Transverse colon (tissue), 4 donors: Measurements from ENCODE around the gene ARHGEF2. TPM values are rescaled to one million over a fixed set of nuclear protein-coding genes. Genes with fewer than 3 reads are reported as not detected.
A peak's percentile ranks its signal among the peaks of the same experiment; 100 is the strongest.

ENCODE experiments used
- DNase-seq: peaks from one replicate; pipeline ENCODE4 v3.0.0-alpha.2; 2019
- H3K27ac ChIP-seq, 4 donors: fragments of 200-600 bp; sonication (generic); 2 replicates each; pipeline ENCODE4 v1.5.1; 2016 to 2018; ENCODE audit warnings: inconsistent platforms in 4 of 4
- H3K27me3 ChIP-seq: fragments of 200-600 bp; sonication (generic); 2 replicates; pipeline ENCODE4 v1.5.1; 2017; ENCODE audit warnings: inconsistent platforms
- H3K36me3 ChIP-seq, 4 donors: fragments of 200-600 bp; sonication (generic); 2 replicates each; pipeline ENCODE4 v1.5.1; 2017 to 2019; ENCODE audit warnings: inconsistent platforms in 4 of 4
- H3K4me1 ChIP-seq, 4 donors: fragments of 200-600 bp; sonication (generic); 2 replicates each; pipeline ENCODE4 v1.5.1; 2017 to 2020; ENCODE audit warnings: inconsistent platforms in 4 of 4
- H3K4me3 ChIP-seq, 4 donors: fragments of 200-600 bp; sonication (generic); 1 replicate in 1 of 4; 2 replicates in 3 of 4; pipeline versions ENCODE4 v1.5.1 to v1.6.1; 2017 to 2019; ENCODE audit warnings: inconsistent platforms in 4 of 4
- H3K9me3 ChIP-seq, 2 donors: fragments of 200-600 bp; sonication (generic); 2 replicates each; pipeline ENCODE4 v1.5.1; 2017 to 2019; ENCODE audit warnings: inconsistent platforms in 2 of 2
- EP300 ChIP-seq: sonication (generic); formaldehyde crosslinking; IDR thresholded peaks from one replicate; pipeline ENCODE4 v1.6.1; 2017; ENCODE audit warnings: antibody characterized with exemption, low read depth
- POLR2A ChIP-seq: fragments of 450-650 bp; IDR thresholded peaks from one replicate; pipeline ENCODE4 v1.6.1; 2016; ENCODE audit warnings: antibody characterized with exemption, mild to moderate bottlenecking, moderate library complexity
- POLR2AphosphoS5 ChIP-seq, 3 donors: sonication (generic); formaldehyde crosslinking; IDR thresholded peaks; one replicate each; pipeline ENCODE4 v1.6.1; 2016; ENCODE audit warnings: antibody characterized with exemption in 3 of 3
- WGBS, 2 donors: methylation state at CpG; one replicate each; pipeline ENCODE4 v1.1.5; 2018; ENCODE audit warnings: low coverage in 1 of 2; 5-methylcytosine and 5-hydroxymethylcytosine counted together
- in situ Hi-C, 4 donors: fragments of 200-750 bp; cut with MboI; loops; one replicate each; pipeline versions ENCODE4 v1.15.0 to v1.15.1; 2017; ENCODE audit warnings: low sequenced_read_pairs in 3 of 4, low pct_ligation_motif_present in 1 of 4, low pct_unique_long_range_greater_than_20kb in 1 of 4
- intact Hi-C: fragments of 100-400 bp; cut with DNase I; formaldehyde crosslinking; loops from one replicate; pipeline ENCODE4 v1.15.1; 2023; ENCODE audit warnings: low total_unique reads
- total RNA-seq, 4 donors: library from RNA; depleted of rRNA; stranded (reverse); fragments of >200 nt; gene quantifications; one replicate each; pipeline ENCODE4 v1.1.0, GENCODE V29; 2016
- TF ChIP-seq, protein P1 (sequence below), 5 experiments: fragments of 200-600 bp in 3 of 5; fragments of 450-650 bp in 2 of 5; sonication (generic) in 3 of 5; IDR thresholded peaks; 1 replicate in 2 of 5; 2 replicates in 3 of 5; pipeline ENCODE4 v1.5.1; 2016 to 2017; ENCODE audit warnings: antibody characterized with exemption in 5 of 5, inconsistent platforms in 3 of 5, mild to moderate bottlenecking in 2 of 5, moderate library complexity in 1 of 5

ARHGEF2 gene
- total RNA-seq, 4 donors from 2014 or later, result 107 to 244 (median 169) TPM

DNA sequence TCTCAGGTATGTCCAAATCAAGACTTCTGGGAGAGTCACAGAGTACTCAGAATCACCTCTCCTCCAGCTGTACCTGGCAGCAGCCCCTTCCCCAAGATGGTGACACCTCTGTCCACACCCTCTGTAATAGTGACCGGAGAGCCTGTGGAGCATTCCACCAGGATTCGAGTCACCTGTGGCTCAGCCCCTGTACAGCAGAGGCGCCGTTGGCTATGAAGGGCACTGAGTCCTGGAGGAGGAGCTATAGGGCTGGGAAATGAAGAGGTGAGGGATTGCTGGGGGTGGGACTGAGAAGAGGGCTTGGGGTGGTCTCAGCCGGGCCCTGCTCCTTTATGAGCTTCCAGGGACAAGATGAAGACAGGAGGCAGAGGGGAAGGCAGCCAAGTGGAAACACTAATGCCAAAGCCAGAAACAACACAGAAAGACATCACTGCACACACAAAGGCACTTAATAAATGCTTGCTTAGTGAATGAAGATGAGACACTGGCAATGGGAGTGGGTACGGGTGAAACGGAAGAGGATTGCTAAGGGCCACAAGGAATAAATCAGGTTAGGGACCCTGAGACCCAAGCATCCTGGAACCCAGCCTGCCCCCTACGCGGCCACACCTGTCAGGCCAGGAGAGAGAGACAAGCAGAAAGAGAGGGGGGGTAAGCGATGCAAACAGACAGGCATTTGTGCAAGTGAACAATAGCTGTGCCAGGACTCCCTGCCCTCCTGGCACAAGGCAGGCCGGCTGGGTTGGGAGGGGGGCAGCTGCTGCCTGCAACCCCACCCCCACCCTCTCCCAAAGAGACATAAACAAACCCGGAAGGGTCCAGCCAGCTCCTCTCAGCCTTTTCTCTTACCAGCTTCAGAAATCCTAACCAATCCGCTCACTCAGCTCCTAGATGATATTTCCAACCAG, 3.9 kb downstream of the ARHGEF2 start:
- Histone ChIP-seq H3K27ac (peak overlapping the region; percentile 92 to 96 (median 94)), H3K4me1 (peaks cover 34 to 86% (median 69%) of the 10 kb centered on the region in 4 donors), H3K9me3 (no peaks in the 10 kb centered on the region), H3K4me3 (peak overlapping the region in 1 of 4 donors; percentile 70), H3K27me3 (no peaks in the 10 kb centered on the region), H3K36me3 (no peaks in the 10 kb centered on the region)
- TF ChIP-seq EP300 (no peak), POLR2AphosphoS5 (IDR thresholded peaks at IDR 0.05) (no peak), POLR2A (no peak)
- TF ChIP-seq, protein P1, sequence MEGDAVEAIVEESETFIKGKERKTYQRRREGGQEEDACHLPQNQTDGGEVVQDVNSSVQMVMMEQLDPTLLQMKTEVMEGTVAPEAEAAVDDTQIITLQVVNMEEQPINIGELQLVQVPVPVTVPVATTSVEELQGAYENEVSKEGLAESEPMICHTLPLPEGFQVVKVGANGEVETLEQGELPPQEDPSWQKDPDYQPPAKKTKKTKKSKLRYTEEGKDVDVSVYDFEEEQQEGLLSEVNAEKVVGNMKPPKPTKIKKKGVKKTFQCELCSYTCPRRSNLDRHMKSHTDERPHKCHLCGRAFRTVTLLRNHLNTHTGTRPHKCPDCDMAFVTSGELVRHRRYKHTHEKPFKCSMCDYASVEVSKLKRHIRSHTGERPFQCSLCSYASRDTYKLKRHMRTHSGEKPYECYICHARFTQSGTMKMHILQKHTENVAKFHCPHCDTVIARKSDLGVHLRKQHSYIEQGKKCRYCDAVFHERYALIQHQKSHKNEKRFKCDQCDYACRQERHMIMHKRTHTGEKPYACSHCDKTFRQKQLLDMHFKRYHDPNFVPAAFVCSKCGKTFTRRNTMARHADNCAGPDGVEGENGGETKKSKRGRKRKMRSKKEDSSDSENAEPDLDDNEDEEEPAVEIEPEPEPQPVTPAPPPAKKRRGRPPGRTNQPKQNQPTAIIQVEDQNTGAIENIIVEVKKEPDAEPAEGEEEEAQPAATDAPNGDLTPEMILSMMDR (IDR thresholded peaks at IDR 0.05), result no peak
- in situ Hi-C loops, result no loop called here
- intact Hi-C loops, result no loop called here
- DNase-seq, result no peak
- 44 to 63% methylated on average over 2 to 13 of the region's 13 CpGs for WGBS, 2 donors

DNA sequence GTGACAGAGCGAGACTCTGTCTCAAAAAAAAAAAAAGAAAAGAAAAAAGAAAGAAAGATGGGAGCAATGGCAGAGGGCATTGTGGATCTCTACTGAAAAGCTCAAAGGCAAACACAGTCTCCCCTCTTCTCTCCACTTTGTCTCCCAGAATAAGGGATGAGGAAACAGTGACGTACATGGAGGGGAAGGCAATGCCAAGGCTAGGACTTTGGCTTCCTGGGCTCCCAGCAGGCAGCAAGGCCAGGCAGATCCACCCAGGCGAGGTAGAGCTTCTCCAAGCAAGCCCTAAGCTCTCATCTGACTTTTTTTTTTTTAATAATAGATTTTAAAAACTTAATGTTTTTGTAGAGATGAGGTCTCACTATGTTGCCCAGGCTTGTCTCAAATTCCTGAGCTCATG, 4.6 kb downstream of the ARHGEF2 start:
- H3K27me3 ChIP-seq, result no peaks in the 10 kb centered on the region
- no peak for DNase-seq
- intact Hi-C loops, result no loop called here
- WGBS, 2 donors, result 66 to 88% methylated on average over 2 to 3 of the region's 3 CpGs
- H3K4me1 ChIP-seq, result peaks cover 31 to 86% (median 70%) of the 10 kb centered on the region in 4 donors
- peaks cover 0 to 4% (median 0%) of the 10 kb centered on the region in 4 donors for H3K36me3 ChIP-seq
- H3K4me3 ChIP-seq, result no peak overlapping the region
- TF ChIP-seq POLR2A (no peak), POLR2AphosphoS5 (IDR thresholded peaks at IDR 0.05) (no peak), EP300 (no peak)
- TF ChIP-seq, protein P1 (IDR thresholded peaks at IDR 0.05), result no peak
- H3K27ac ChIP-seq, result peak overlapping the region; percentile 92 to 96 (median 94)
- in situ Hi-C loops, result no loop called here
- H3K9me3 ChIP-seq, result no peaks in the 10 kb centered on the region

DNA sequence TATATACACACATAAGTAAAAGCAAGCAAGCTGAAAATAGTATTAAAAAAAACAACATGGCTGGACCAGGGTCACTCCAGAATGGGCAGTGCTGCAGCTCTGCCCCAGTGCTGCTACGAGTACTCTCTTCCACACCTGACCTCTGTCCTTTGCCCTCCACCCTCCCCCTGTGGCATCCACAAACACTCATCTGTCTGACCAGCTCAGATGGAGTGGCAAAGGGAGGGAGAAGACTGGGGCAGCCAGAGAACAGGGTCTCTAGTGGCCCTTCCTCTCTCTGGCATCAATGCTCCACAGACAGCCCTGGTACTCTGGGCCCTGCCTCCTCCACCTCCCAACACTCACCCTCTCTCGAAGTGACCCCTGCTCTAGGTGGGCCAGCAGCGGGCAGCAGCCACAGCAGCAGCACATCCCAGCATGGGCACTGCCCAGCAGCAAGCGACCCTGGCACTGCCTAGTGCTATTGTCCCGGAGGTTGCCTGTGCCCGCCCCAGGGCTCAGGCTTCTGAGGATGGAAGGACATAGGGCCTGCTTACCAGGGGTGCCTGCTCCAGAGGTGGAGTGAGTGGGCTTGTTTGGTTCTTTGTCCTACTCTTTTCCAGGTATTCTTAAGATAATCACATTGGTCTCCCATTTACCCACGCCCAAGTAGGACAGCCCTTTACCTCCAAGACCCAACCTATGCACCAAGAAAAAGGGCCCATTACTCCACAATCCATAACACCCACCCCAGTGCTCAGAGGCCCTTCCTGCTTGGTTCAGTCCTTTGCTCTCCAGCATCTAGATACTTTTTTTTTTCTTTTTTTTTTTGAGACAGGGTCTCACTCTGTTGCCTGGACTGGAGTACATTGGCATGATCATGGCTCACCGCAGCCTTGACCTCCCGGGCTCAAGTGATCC, 6.2 kb downstream of the ARHGEF2 start:
- Histone ChIP-seq H3K27me3 (no peaks in the 10 kb centered on the region), H3K9me3 (no peaks in the 10 kb centered on the region), H3K36me3 (peaks cover 0 to 5% (median 0%) of the 10 kb centered on the region in 4 donors), H3K4me1 (peaks cover 44 to 96% (median 78%) of the 10 kb centered on the region in 4 donors), H3K27ac (peak overlapping the region; percentile 6 to 96 (median 18)), H3K4me3 (no peak overlapping the region)
- WGBS, 2 donors, result 79 to 81% methylated on average over 4 to 9 of the region's 9 CpGs
- intact Hi-C loops, result no loop called here
- in situ Hi-C loops, result no loop called here
- no peak for DNase-seq
- no peak for TF ChIP-seq POLR2AphosphoS5 (IDR thresholded peaks at IDR 0.05)
- no peak for TF ChIP-seq EP300

DNA sequence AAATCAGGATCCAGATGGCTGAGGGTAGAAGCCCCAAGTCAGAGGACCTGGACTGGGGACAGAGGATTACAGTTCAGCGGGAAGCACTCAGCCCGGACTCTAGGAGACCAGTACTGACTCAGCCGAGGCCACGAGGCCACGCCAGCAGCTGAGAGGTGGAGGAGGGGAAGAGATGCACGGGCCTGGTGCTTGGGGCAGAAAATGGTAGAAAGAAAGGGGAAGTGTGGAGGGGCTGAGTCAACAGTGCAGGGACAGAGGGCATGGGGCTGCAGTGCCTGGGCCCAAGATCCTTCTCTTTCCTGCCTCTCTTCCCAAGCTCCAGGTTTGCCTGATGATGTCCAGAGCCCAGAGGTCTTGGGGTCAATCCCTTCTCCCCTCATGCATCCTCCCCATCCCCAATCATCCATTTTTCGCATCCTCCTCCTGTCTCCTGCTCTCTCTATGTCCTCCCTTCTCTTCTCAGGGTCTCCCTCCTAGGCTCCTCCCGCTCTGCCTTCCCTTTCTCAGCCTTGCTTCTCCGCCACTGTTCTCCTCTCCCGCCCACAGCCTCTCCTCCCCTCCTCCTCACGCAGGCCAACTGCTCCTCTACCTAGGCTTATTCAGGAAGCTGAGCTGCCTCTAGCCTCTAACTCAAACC, 7.7 kb downstream of the ARHGEF2 start:
- TF ChIP-seq, protein P1 (IDR thresholded peaks at IDR 0.05), result no peak
- no peak for TF ChIP-seq POLR2AphosphoS5 (IDR thresholded peaks at IDR 0.05)
- no peak for TF ChIP-seq EP300
- TF ChIP-seq POLR2A, result no peak
- in situ Hi-C loops, result no loop called here
- peak; percentile 72 for DNase-seq
- H3K9me3 ChIP-seq, result no peaks in the 10 kb centered on the region
- no peaks in the 10 kb centered on the region for H3K27me3 ChIP-seq
- H3K4me1 ChIP-seq, result peaks cover 40 to 84% (median 68%) of the 10 kb centered on the region in 4 donors
- WGBS, 2 donors, result 31 to 32% methylated on average over 6 to 11 of the region's 11 CpGs
- H3K4me3 ChIP-seq, result no peak overlapping the region
- intact Hi-C loops, result no loop called here
- H3K36me3 ChIP-seq, result peaks cover 0 to 9% (median 4%) of the 10 kb centered on the region in 4 donors
- peak overlapping the region; percentile 57 to 73 (median 68) for H3K27ac ChIP-seq
